ENCODE results near the gene RTKN2. TPM values are rescaled to one million over a fixed set of nuclear protein-coding genes. Genes with fewer than 3 reads are reported as not detected.

The RTKN2 gene
- total and polyA plus RNA-seq, 9 of the 15 experiments (the other 6 are each of a cell fraction or from before 2014, with no cell fraction given) = 0.03 to 0.11 (median 0.05) TPM; not detected in 2

GRCh38 chr10:62243647-62243997 lies 25.0 kb downstream of the RTKN2 start:
- no peak overlapping the region for H2AFZ ChIP-seq (ENCODE audit: low read depth, low read length)
- TF ChIP-seq XRCC4 (IDR thresholded peaks at IDR 0.05; ENCODE audit: extremely low read depth, insufficient read depth, insufficient read length) (no peak), NRF1 (conservative IDR thresholded peaks at IDR 0.05 in 1 of 2, IDR thresholded peaks at IDR 0.05 in 1 of 2) (no peak), HEY1 (CRISPR knock-in tag; IDR thresholded peaks at IDR 0.05; ENCODE audit: borderline replicate concordance) (no peak), TOE1 (IDR thresholded peaks at IDR 0.05; ENCODE audit: borderline replicate concordance) (no peak), TOE1 (CRISPR knock-in tag; IDR thresholded peaks at IDR 0.05; ENCODE audit: borderline replicate concordance, low read depth) (no peak), MAX (CRISPR knock-in tag; IDR thresholded peaks at IDR 0.05) (no peak), CHD7 (IDR thresholded peaks at IDR 0.05; ENCODE audit: low read depth, low read length) (no peak), CCAR2 (IDR thresholded peaks at IDR 0.05; ENCODE audit: low read depth, low read length) (no peak), SETDB1 (IDR thresholded peaks at IDR 0.05; ENCODE audit: low read length) (no peak), ZFP36 (IDR thresholded peaks at IDR 0.05; ENCODE audit: low read depth, low read length, partially characterized antibody) (no peak), NR4A1 (CRISPR knock-in tag; IDR thresholded peaks at IDR 0.05) (no peak), NR4A1 (tag; IDR thresholded peaks at IDR 0.05) (no peak)
- no peak overlapping the region for H3K4me3 ChIP-seq
- 2% methylated on average over 2 of the region's 2 CpGs for WGBS (ENCODE audit: insufficient coverage, low coverage, missing lambda C conversion rate)
- no peaks in the 10 kb centered on the region for H4K20me1 ChIP-seq (replicated peaks; ENCODE audit: control insufficient read depth, insufficient read depth, low read length)
- H3K27me3 ChIP-seq (ENCODE audit: control insufficient read depth in 2 of 2, insufficient read depth in 2 of 2, low read length in 2 of 2) = no peaks in the 10 kb centered on the region
- no peak for DNase-seq (ENCODE audit: extremely low read depth in 1 of 4, low spot score in 3 of 4)
- FAIRE-seq = no peak
- ATAC-seq = no peak
- BruUV-seq (replicated peaks) = no TSS peak
- H3K27ac ChIP-seq (ENCODE audit: extremely low read depth, low read depth, low read length) = no peak overlapping the region
- intact Hi-C loops (cut with micrococcal nuclease) = loop anchor here (10.0 kb wide), 1 partner anchor 1099 kb away; no protein-coding TSS in a partner anchor
- H3K9me1 ChIP-seq (ENCODE audit: control insufficient read depth, insufficient read depth, low read length) = no peaks in the 10 kb centered on the region
- ChIA-PET CTCF (ENCODE audit: low intra/inter-chr PET ratio) (interaction anchor here (0.5 kb wide), 1 partner anchor 492 kb away, joined by 3 read pairs; no protein-coding TSS in a partner anchor), POLR2A (interaction anchor here (0.7 kb wide), 1 partner anchor 200 kb away, joined by 4 read pairs; no protein-coding TSS in a partner anchor)
- in situ Hi-C loops (cut with MboI) = loop anchor here (10.0 kb wide), 1 partner anchor 199 kb away; no protein-coding TSS in a partner anchor
- no peak overlapping the region for H3K9ac ChIP-seq (ENCODE audit: insufficient read depth in 1 of 2, low read depth in 2 of 2, low read length in 2 of 2)
- H3K9me3 ChIP-seq (replicated peaks; ENCODE audit: control insufficient read depth, insufficient read depth, low read depth, low read length) = no peaks in the 10 kb centered on the region
- H3K4me2 ChIP-seq (ENCODE audit: insufficient read depth, low read length) = no peak overlapping the region
- no peaks in the 10 kb centered on the region for H3K4me1 ChIP-seq (replicated peaks in 1 of 2; ENCODE audit: control insufficient read depth in 2 of 2, insufficient read depth in 2 of 2, low read length in 2 of 2)
- no peaks in the 10 kb centered on the region for H3K36me3 ChIP-seq (ENCODE audit: control insufficient read depth, insufficient read depth, low read length)
- no peaks in the 10 kb centered on the region for H3K79me2 ChIP-seq (ENCODE audit: control insufficient read depth, insufficient read depth, low read length)

Data from K562 (cell line).